Measurements from ENCODE around the gene LGALS7.

GRCh38 chr19:38727306-38727867 lies 45.9 kb downstream of the LGALS7 start:
- no peak for TF ChIP-seq CTCF (IDR thresholded peaks at IDR 0.05)
- TF ChIP-seq EP300 (IDR thresholded peaks at IDR 0.05), result no peak
- TF ChIP-seq POLR2AphosphoS5 (IDR thresholded peaks at IDR 0.05), result no peak
- no peak for TF ChIP-seq POLR2A (IDR thresholded peaks at IDR 0.05; ENCODE audit: low read depth)
